Kidney (tissue), 14 donors: Measurements from ENCODE around the gene ANXA10. TPM values are rescaled to one million over a fixed set of nuclear protein-coding genes. Genes with fewer than 3 reads are reported as not detected.

Experiments
- DNase-seq, 5 donors: peaks; one replicate each; pipeline ENCODE4 v3.0.0-alpha.2; 2013 to 2020
- FAIRE-seq: peaks from 2 replicates; lab custom pipeline; 2012; peaks lifted over from hg19 to GRCh38; lab: Jason Lieb, UNC
- H3K27ac ChIP-seq, 2 donors: one replicate each; pipeline ENCODE4 v1.7.0; 2013; ENCODE audit warnings: low read depth in 2 of 2, low read length in 2 of 2, inconsistent platforms in 1 of 2
- H3K27me3 ChIP-seq: one replicate; pipeline ENCODE4 v1.7.1; 2013; ENCODE audit warnings: low read length, inconsistent platforms; ENCODE audit not compliant: control insufficient read depth, insufficient read depth
- H3K36me3 ChIP-seq, 3 donors: one replicate each; pipeline versions ENCODE4 v1.7.0 to v1.7.1; 2013; ENCODE audit warnings: low read length in 3 of 3, control low read depth in 1 of 3, inconsistent platforms in 1 of 3; ENCODE audit not compliant: insufficient read depth in 3 of 3, control insufficient read depth in 2 of 3
- H3K4me1 ChIP-seq, 3 donors: one replicate each; pipeline versions ENCODE4 v1.7.0 to v1.7.1; 2013; ENCODE audit warnings: low read length in 3 of 3, inconsistent platforms in 1 of 3, low read depth in 1 of 3; ENCODE audit not compliant: control insufficient read depth in 2 of 3, insufficient read depth in 2 of 3
- H3K4me3 ChIP-seq, 3 donors: one replicate each; pipeline versions ENCODE4 v1.7.0 to v1.8.1; 2013; ENCODE audit warnings: low read length in 3 of 3, control low read depth in 1 of 3, inconsistent platforms in 1 of 3
- H3K9ac ChIP-seq, 3 donors: one replicate each; pipeline versions ENCODE4 v1.7.0 to v1.7.1; 2013; ENCODE audit warnings: low read length in 3 of 3, control low read depth in 1 of 3, inconsistent platforms in 1 of 3
- H3K9me3 ChIP-seq, 3 donors: one replicate each; pipeline versions ENCODE4 v1.7.0 to v1.7.1; 2013; ENCODE audit warnings: low read length in 3 of 3, control low read depth in 1 of 3, inconsistent platforms in 1 of 3; ENCODE audit not compliant: control insufficient read depth in 2 of 3, insufficient read depth in 1 of 3
- CTCF ChIP-seq: IDR thresholded peaks from 3 replicates; pipeline ENCODE4 v1.5.1; 2012; ENCODE audit warnings: mild to moderate bottlenecking, moderate library complexity, borderline replicate concordance; ENCODE audit not compliant: insufficient read depth; ENCODE audit errors: extremely low read depth
- intact Hi-C: fragments of 100-400 bp; cut with DNase I; formaldehyde crosslinking; loops from one replicate; pipeline ENCODE4 v1.11.1; 2022
- polyA plus RNA-seq: library from polyadenylated mRNA; stranded (reverse); fragments of 350-450 nt; fragmentation: Illumina TruSeq; extraction: RNeasy Lipid Tissue Mini Kit (QIAGEN cat#74804); gene quantifications from one replicate; pipeline ENCODE4 v1.2.3, GENCODE V29; 2014; ENCODE audit warnings: low read depth, low replicate concordance; ENCODE audit not compliant: insufficient read depth
- total RNA-seq: library from RNA; stranded (reverse); fragmentation: NEBNext Ultra II Directional; extraction: Animal tissue kit (Norgen Biotek cat#: 25700); gene quantifications from one replicate; pipeline ENCODE4 v1.2.1, GENCODE V29; 2021
- donor health status: control.
- donor health status: control.
- donor health status: control.
- donor health status: control.
- donor health status: control.
- donor health status: DM: yes; HTN: yes; CAD: no.
- donor health status: Normal renal cell carcinoma (clear cell type).

The ANXA10 gene
- total and polyA plus RNA-seq, 2 donors from 2014 or later: not detected

- H3K9me3 ChIP-seq: no peaks in the 10 kb centered on the region
- no peaks in the 10 kb centered on the region for H3K36me3 ChIP-seq
- no peak overlapping the region for H3K9ac ChIP-seq
- peak; percentile 85 for FAIRE-seq
- intact Hi-C loops: no loop called here
- H3K27ac ChIP-seq: no peak overlapping the region
- peak; percentile 73 for TF ChIP-seq CTCF
- H3K27me3 ChIP-seq: no peaks in the 10 kb centered on the region
- H3K4me1 ChIP-seq: no peaks in the 10 kb centered on the region
- H3K4me3 ChIP-seq: no peak overlapping the region
- DNase-seq: peak in 4 of 5 donors; percentile 52 to 83 (median 76)
Observed at GRCh38 chr4:168076989-168077725, 15.2 kb upstream of the ANXA10 start.

- no peaks in the 10 kb centered on the region for H3K27me3 ChIP-seq
- H3K9ac ChIP-seq: no peak overlapping the region
- no peaks in the 10 kb centered on the region for H3K4me1 ChIP-seq
- intact Hi-C loops: no loop called here
- H3K9me3 ChIP-seq: no peaks in the 10 kb centered on the region
- no peak for FAIRE-seq
- no peaks in the 10 kb centered on the region for H3K36me3 ChIP-seq
- no peak for TF ChIP-seq CTCF
- no peak overlapping the region for H3K4me3 ChIP-seq
- DNase-seq: no peak
- no peak overlapping the region for H3K27ac ChIP-seq
Observed at GRCh38 chr4:168077726-168078239, 14.6 kb upstream of the ANXA10 start.

- Histone ChIP-seq H3K4me3 (no peak overlapping the region), H3K27ac (no peak overlapping the region), H3K4me1 (no peaks in the 10 kb centered on the region), H3K27me3 (no peaks in the 10 kb centered on the region), H3K9ac (no peak overlapping the region), H3K9me3 (peaks cover 0 to 4% (median 3%) of the 10 kb centered on the region in 3 donors), H3K36me3 (no peaks in the 10 kb centered on the region)
- no peak for FAIRE-seq
- intact Hi-C loops: no loop called here
- TF ChIP-seq CTCF: no peak
- no peak for DNase-seq
Observed at GRCh38 chr4:168082379-168082778, 10.0 kb upstream of the ANXA10 start.
